HCT116 (cell line): ENCODE data around the gene FKBP5. TPM values are rescaled to one million over a fixed set of nuclear protein-coding genes. Genes with fewer than 3 reads are reported as not detected.
"Not testable (repeated sequence)": the region's sequence is repeated elsewhere in the genome, so short reads cannot be mapped to it uniquely, and the experiment has no call there.

ENCODE experiments used
- ATAC-seq: fragments of 200-7000 bp; cut with Tn5 transposase; 2 replicates; pipeline ENCODE4 v1.9.1; 2020; ENCODE audit warnings: mild to moderate bottlenecking, moderate library complexity
- BruUV-seq: library from RNA; stranded (reverse); fragments of 400-500 nt; replicated peaks from 2 replicates; lab custom pipeline; 2021; lab: Mats Ljungman, UMichigan
- CTCF ChIA-PET: fragments of 300-600 bp; sonication (Branson Sonifier 250); formaldehyde crosslinking; loops from one replicate; lab custom pipeline; 2021; ENCODE audit warnings: antibody characterized with exemption; lab: Charles Lee
- POLR2A ChIA-PET: fragments of 300-600, 350-600 bp; sonication (Branson Sonifier 250); formaldehyde crosslinking; loops from one replicate; lab custom pipeline; 2021; ENCODE audit warnings: antibody characterized with exemption; lab: Charles Lee
- RAD21 ChIA-PET, 2 experiments: fragments of 300-600 bp; sonication (Branson Sonifier 250); formaldehyde crosslinking; loops; one replicate each; lab custom pipeline; 2023; ENCODE audit warnings: low total read pairs in 2 of 2; ENCODE audit not compliant: uncharacterized antibody in 2 of 2, unreplicated experiment in 2 of 2, low non-redundant PET in 1 of 2; lab: Charles Lee
- DNase-seq: peaks from one replicate; pipeline ENCODE4 v3.0.0-alpha.2; 2010; ENCODE audit warnings: low read depth, low spot score
- H2AFZ ChIP-seq: fragments of 200-600 bp; shearing (Covaris generic), sonication (generic); 2 replicates; pipeline ENCODE4 v1.6.1; 2017; ENCODE audit warnings: low read depth, mixed run types, mixed read lengths, antibody characterized with exemption, low read length; ENCODE audit not compliant: poor library complexity, severe bottlenecking
- H3K27ac ChIP-seq: 2 replicates; pipeline ENCODE4 v1.5.1; 2012; ENCODE audit warnings: low read depth, low read length
- H3K27me3 ChIP-seq: fragments of 200-600 bp; sonication (generic); 2 replicates; pipeline ENCODE4 v1.6.1; 2016; ENCODE audit warnings: mixed run types, low read length, mixed read lengths; ENCODE audit not compliant: insufficient read depth
- H3K36me3 ChIP-seq, 2 experiments: fragments of 200-500 bp in 1 of 2; fragments of 200-600 bp in 1 of 2; sonication (Bioruptor generic) in 1 of 2; sonication (generic) in 1 of 2; 2 replicates each; pipeline versions ENCODE4 v1.5.1 to v1.6.1; 2014 to 2016; ENCODE audit warnings: low read length in 2 of 2, inconsistent platforms in 1 of 2, mixed read lengths in 1 of 2, mixed run types in 1 of 2; ENCODE audit not compliant: insufficient read depth in 2 of 2, control insufficient read depth in 1 of 2
- H3K4me1 ChIP-seq, 2 experiments: fragments of 200-600 bp in 1 of 2; sonication (generic) in 1 of 2; 2 replicates each; pipeline versions ENCODE4 v1.5.1 to v1.6.1; 2012 to 2017; ENCODE audit warnings: low read length in 2 of 2, inconsistent platforms in 1 of 2, mild to moderate bottlenecking in 1 of 2, mixed read lengths in 1 of 2, mixed run types in 1 of 2, moderate library complexity in 1 of 2; ENCODE audit not compliant: insufficient read depth in 2 of 2, control insufficient read depth in 1 of 2
- H3K4me2 ChIP-seq: fragments of 200-600 bp; sonication (generic); 2 replicates; pipeline ENCODE4 v1.6.1; 2017; ENCODE audit warnings: mixed run types, low read length, mixed read lengths
- H3K4me3 ChIP-seq, 2 experiments: fragments of 200-600 bp in 1 of 2; sonication (generic) in 1 of 2; replicated peaks in 1 of 2; 2 replicates each; pipeline ENCODE4 v1.5.1; 2011 to 2016; ENCODE audit warnings: low read length in 2 of 2, control low read depth in 1 of 2, low read depth in 1 of 2, mild to moderate bottlenecking in 1 of 2, mixed read lengths in 1 of 2, mixed run types in 1 of 2
- H3K79me2 ChIP-seq: fragments of 200-600 bp; sonication (generic); 2 replicates; pipeline ENCODE4 v1.6.1; 2017; ENCODE audit warnings: mild to moderate bottlenecking, mixed run types, low read length, moderate library complexity, mixed read lengths; ENCODE audit not compliant: insufficient read depth
- H3K9ac ChIP-seq: fragments of 200-600 bp; sonication (generic); 2 replicates; pipeline ENCODE4 v1.6.1; 2016; ENCODE audit warnings: low read length, mixed read lengths
- H3K9me2 ChIP-seq: fragments of 200-600 bp; sonication (generic), shearing (Covaris generic); 2 replicates; pipeline ENCODE4 v1.6.1; 2017; ENCODE audit warnings: mixed run types, mild to moderate bottlenecking, moderate library complexity; ENCODE audit not compliant: insufficient read depth
- H3K9me3 ChIP-seq, 2 experiments: fragments of 200-500 bp in 1 of 2; fragments of 200-600 bp in 1 of 2; sonication (Bioruptor generic) in 1 of 2; sonication (generic) in 1 of 2; 2 replicates each; pipeline ENCODE4 v1.6.1; 2014 to 2017; ENCODE audit warnings: low read length in 2 of 2, mixed read lengths in 2 of 2, inconsistent platforms in 1 of 2, low read depth in 1 of 2, mild to moderate bottlenecking in 1 of 2, mixed run types in 1 of 2, moderate library complexity in 1 of 2; ENCODE audit not compliant: control insufficient read depth in 1 of 2, insufficient read depth in 1 of 2
- H4K20me1 ChIP-seq: fragments of 200-600 bp; sonication (generic), shearing (Covaris generic); 2 replicates; pipeline ENCODE4 v1.6.1; 2017; ENCODE audit warnings: mixed run types, mild to moderate bottlenecking, moderate library complexity; ENCODE audit not compliant: insufficient read depth
- EZH2 ChIP-seq: fragments of 200-600 bp; sonication (generic); IDR thresholded peaks from 2 replicates; pipeline ENCODE4 v1.6.1; 2017; ENCODE audit warnings: antibody characterized with exemption, mixed run types
- POLR2AphosphoS5 ChIP-seq: IDR thresholded peaks from 2 replicates; pipeline ENCODE4 v1.6.1; 2011; ENCODE audit warnings: mild to moderate bottlenecking, low read depth, low read length, moderate library complexity
- intact Hi-C: fragments of 100-400 bp; cut with micrococcal nuclease; formaldehyde crosslinking; loops from 2 replicates; pipeline ENCODE4 v1.10.0; 2022
- total RNA-seq: library from RNA; stranded (reverse); gene quantifications from one replicate; pipeline ENCODE4 v1.2.1, GENCODE V29; 2021; ENCODE audit not compliant: unreplicated experiment

The FKBP5 gene
- total RNA-seq, 1 experiment from 2014 or later, result 50.3 TPM

DNA sequence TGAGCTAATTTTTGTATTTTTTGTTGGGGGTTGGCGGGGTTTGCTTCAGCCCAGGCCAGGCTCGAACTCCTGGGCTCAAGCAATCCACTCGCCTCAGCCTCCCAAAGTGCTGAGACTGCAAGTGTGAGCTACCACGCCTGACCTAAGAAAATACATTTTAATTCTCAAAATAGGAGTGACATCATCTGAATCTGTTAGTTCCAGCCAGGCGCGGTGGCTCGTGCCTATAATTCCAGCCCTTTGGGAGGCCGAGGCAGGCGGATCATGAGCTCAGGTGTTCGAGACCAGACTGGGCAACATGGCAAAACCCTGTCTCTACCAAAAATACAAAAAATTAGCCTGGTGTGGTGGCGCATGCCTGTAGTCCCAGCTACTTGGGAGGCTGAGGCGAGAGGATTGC is 45.6 kb upstream of the FKBP5 start:
- POLR2A ChIA-PET, ATAC-seq, BruUV-seq, H3K9me3 ChIP-seq, H4K20me1 ChIP-seq, H3K9me2 ChIP-seq, DNase-seq, intact Hi-C loops, H2AFZ ChIP-seq, H3K9ac ChIP-seq, H3K79me2 ChIP-seq, H3K4me2 ChIP-seq, RAD21 ChIA-PET, H3K27me3 ChIP-seq, H3K36me3 ChIP-seq, H3K4me3 ChIP-seq, H3K27ac ChIP-seq: not testable (repeated sequence)
- peaks cover 37 to 52% of the 10 kb centered on the region in 2 experiments for H3K4me1 ChIP-seq
- CTCF ChIA-PET, result interaction anchor here (1.4 to 1.8 kb wide), 2 partner anchors 150 to 212 kb away, joined by 8 to 10 read pairs; no protein-coding TSS in a partner anchor

DNA sequence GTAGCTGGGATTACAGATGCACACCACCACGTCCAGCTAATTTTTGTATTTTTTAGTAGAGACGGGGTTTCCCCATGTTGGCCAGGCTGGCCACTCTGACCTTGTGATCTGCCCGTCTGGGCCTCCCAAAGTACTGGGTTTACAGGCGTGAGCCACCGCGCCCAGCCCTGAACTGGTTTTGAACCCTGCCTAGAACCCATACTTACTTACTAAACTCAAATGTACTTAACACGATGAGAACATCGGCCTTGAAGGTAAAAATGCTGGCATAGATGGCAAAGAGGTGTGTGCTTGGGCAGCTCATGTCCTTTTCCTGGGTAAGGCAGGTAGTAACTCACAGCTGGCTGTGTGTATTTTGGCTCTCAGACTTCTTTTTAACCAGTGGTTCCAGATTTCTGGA is 44.9 kb upstream of the FKBP5 start:
- Histone ChIP-seq H3K9ac (no peak overlapping the region), H2AFZ (no peak overlapping the region), H3K9me2 (no peaks in the 10 kb centered on the region), H4K20me1 (no peaks in the 10 kb centered on the region), H3K27ac (no peak overlapping the region), H3K9me3 (no peaks in the 10 kb centered on the region), H3K79me2 (no peaks in the 10 kb centered on the region), H3K4me1 (peaks cover 44 to 59% of the 10 kb centered on the region in 2 experiments), H3K4me2 (no peak overlapping the region; the same call in 1 of the 2 replicates), H3K4me3 (no peak overlapping the region), H3K27me3 (no peaks in the 10 kb centered on the region), H3K36me3 (no peaks in the 10 kb centered on the region)
- no TSS peak for BruUV-seq
- intact Hi-C loops, result loop anchor here (2.0 kb wide), 1 partner anchor 45 kb away; the partner anchor contains the start of gene FKBP5
- ATAC-seq (no peak), DNase-seq (no peak)
- no peak for TF ChIP-seq EZH2
- TF ChIP-seq POLR2AphosphoS5, result no peak
- ChIA-PET RAD21 (interaction anchor here in 1 of 2 experiments (0.5 kb wide), 1 partner anchor 56 kb away, joined by 3 read pairs; no protein-coding TSS in a partner anchor), CTCF (interaction anchor here (1.4 to 1.8 kb wide), 2 partner anchors 149 to 211 kb away, joined by 8 to 10 read pairs; no protein-coding TSS in a partner anchor), POLR2A (no interaction called here)
